Esophagus squamous epithelium (tissue), 4 donors: ENCODE measurements around the gene C12orf50.

Experiments used
- CTCF ChIP-seq, 6 experiments: fragments of 450-650 bp in 4 of 6; fragments of 200-600 bp in 2 of 6; sonication (generic) in 2 of 6; IDR thresholded peaks; one replicate each; pipeline ENCODE4 v1.5.1; 2016 to 2019; ENCODE audit warnings: antibody characterized with exemption in 6 of 6, mild to moderate bottlenecking in 4 of 6, moderate library complexity in 4 of 6
- POLR2A ChIP-seq, 4 donors: fragments of 450-650 bp; IDR thresholded peaks; one replicate each; pipeline ENCODE4 v1.6.1; 2017; ENCODE audit warnings: antibody characterized with exemption in 4 of 4, mild to moderate bottlenecking in 4 of 4, moderate library complexity in 3 of 4

DNA sequence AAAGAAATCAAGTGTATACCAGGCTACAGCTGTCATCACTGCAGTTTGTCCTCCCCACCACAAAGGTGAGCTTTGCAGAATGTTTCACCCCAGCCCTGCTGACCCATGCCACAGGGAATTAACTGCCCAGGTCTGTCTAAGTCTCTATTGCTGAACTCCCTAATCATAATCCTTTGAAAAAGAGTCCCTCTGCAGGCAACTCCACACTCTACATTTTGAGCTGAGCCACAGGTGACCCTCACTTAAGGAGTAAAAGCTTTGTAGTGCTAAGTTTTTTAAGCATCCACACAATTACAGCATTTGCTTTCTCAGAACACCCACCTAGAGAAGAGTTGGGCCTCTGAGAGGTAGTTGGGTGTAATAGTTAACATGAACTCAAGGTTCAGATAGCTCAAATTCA is 90.0 kb downstream of the C12orf50 start:
- TF ChIP-seq POLR2A (IDR thresholded peaks at IDR 0.05) (no peak), CTCF (IDR thresholded peaks at IDR 0.05) (no peak)
